Measurements from ENCODE around the gene PPIB.
A peak's percentile ranks its signal among the peaks of the same experiment; 100 is the strongest.

Gene PPIB

GRCh38 chr15:64162869-64163658, at the start of gene PPIB:
TSS of gene PPIB (minus strand) at chr15:64163022. CDS start at chr15:64162986, 36 bp downstream.
- CTCF ChIA-PET, result interaction anchor here (0.9 to 5.3 kb wide), 11 partner anchors 10 to 490 kb away, joined by 3 to 44 read pairs (median 3); partner anchors contain the start of gene SNX22
- POLR2A ChIA-PET, result interaction anchor here (0.6 to 0.7 kb wide), 5 partner anchors 16 to 1354 kb away, joined by 3 to 9 read pairs (median 3); no protein-coding TSS in a partner anchor
- DNase-seq (ENCODE audit: extremely low spot score), result peak; percentile 96
- TF ChIP-seq CTCF (IDR thresholded peaks at IDR 0.05; ENCODE audit: control extremely low read depth, extremely low read depth, low read depth, missing control alignments), result peak; percentile 48

DNA sequence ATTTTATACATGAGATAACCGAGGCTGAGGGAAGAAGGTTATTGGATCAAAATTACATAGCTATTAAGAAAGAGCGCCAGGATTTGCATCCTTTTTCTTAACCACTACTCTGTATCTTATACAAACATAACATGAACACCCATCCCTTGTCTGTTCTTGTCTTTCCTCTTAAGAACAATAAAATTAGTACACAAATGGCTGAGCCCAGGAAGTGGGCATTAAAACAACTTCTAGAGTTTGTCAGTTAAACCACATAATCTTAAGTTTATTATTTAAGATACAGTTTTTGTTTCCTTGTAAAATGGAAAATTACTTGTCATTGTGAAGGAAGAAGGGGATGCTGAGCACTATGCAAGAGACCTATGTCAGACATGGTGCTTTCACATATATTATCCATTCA, 48.9 kb upstream of the PPIB start:
- no peak for DNase-seq (ENCODE audit: extremely low spot score)
- ChIA-PET CTCF (interaction anchor here (1.0 kb wide), 1 partner anchor 36 kb away, joined by 3 read pairs; no protein-coding TSS in a partner anchor), POLR2A (no interaction called here)
- no peak for TF ChIP-seq CTCF (IDR thresholded peaks at IDR 0.05; ENCODE audit: control extremely low read depth, extremely low read depth, low read depth, missing control alignments)

GRCh38 chr15:64210371-64210770, 47.5 kb upstream of the PPIB start:
- POLR2A ChIA-PET, result no interaction called here
- no peak for TF ChIP-seq CTCF (IDR thresholded peaks at IDR 0.05; ENCODE audit: control extremely low read depth, extremely low read depth, low read depth, missing control alignments)
- DNase-seq (ENCODE audit: extremely low spot score), result no peak
- CTCF ChIA-PET, result interaction anchor here (0.6 to 1.6 kb wide), 4 partner anchors 10 to 517 kb away, joined by 3 to 4 read pairs (median 3); no protein-coding TSS in a partner anchor

- ChIA-PET POLR2A (no interaction called here), CTCF (interaction anchor here (0.6 to 1.6 kb wide), 4 partner anchors 10 to 518 kb away, joined by 3 to 4 read pairs (median 3); no protein-coding TSS in a partner anchor)
- TF ChIP-seq CTCF (IDR thresholded peaks at IDR 0.05; ENCODE audit: control extremely low read depth, extremely low read depth, low read depth, missing control alignments), result peak; percentile 41
- peak; percentile 38 for DNase-seq (ENCODE audit: extremely low spot score)
These were observed 47.0 kb upstream of the PPIB start for GRCh38 chr15:64209680-64210334.

DNA sequence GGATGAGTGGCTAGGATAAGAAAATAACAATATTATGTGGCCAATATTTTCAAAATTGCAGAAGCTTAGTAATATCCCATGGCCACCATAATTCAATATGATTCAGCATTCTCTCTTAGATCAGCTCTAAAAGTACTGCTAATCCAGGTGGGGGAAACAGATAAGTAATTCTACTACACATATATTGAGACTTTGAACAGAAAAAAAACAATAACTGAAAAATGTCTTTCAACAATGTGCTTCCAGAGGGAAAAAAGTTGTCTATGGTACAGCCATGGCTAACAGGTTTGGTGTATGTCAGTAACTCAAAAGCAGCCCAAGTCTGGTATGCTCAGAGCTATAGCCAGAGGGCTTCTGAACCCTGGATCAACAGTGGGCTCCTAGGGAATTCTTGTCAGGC, 42.4 kb upstream of the PPIB start:
- POLR2A ChIA-PET, result no interaction called here
- DNase-seq (ENCODE audit: extremely low spot score), result no peak
- no peak for TF ChIP-seq CTCF (IDR thresholded peaks at IDR 0.05; ENCODE audit: control extremely low read depth, extremely low read depth, low read depth, missing control alignments)
- CTCF ChIA-PET, result no interaction called here

DNA sequence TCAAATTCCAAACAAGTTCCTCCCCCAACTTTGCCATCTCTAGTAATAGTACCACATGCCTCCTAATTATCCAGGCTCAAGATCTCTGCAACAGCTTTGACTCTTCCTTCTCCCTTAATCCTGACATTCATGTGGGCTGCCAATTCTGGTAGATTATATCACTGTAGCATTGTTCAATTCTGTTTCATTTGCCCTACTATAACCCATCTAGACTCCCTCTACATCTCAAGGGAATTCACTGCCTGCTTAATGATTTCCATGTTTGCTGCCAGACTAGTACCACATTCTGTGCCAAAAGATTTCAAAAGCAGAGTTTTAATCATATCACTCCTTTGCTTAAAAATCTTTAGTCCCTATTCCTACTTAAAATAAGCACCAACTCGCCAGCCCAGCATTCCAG, 34.6 kb upstream of the PPIB start:
- POLR2A ChIA-PET, result no interaction called here
- no peak for DNase-seq (ENCODE audit: extremely low spot score)
- TF ChIP-seq CTCF (IDR thresholded peaks at IDR 0.05; ENCODE audit: control extremely low read depth, extremely low read depth, low read depth, missing control alignments), result no peak
- CTCF ChIA-PET, result interaction anchor here (1.9 kb wide), 1 partner anchor 16 kb away, joined by 6 read pairs; no protein-coding TSS in a partner anchor
